ENCODE results near the gene IGFLR1. TPM values are rescaled to one million over a fixed set of nuclear protein-coding genes. Genes with fewer than 3 reads are reported as not detected.

IGFLR1 gene
- total and polyA plus RNA-seq, 2 of the 8 experiments (the other 6 are each of a cell fraction or from before 2014, with no cell fraction given): 8.4 to 28.9 TPM

DNA sequence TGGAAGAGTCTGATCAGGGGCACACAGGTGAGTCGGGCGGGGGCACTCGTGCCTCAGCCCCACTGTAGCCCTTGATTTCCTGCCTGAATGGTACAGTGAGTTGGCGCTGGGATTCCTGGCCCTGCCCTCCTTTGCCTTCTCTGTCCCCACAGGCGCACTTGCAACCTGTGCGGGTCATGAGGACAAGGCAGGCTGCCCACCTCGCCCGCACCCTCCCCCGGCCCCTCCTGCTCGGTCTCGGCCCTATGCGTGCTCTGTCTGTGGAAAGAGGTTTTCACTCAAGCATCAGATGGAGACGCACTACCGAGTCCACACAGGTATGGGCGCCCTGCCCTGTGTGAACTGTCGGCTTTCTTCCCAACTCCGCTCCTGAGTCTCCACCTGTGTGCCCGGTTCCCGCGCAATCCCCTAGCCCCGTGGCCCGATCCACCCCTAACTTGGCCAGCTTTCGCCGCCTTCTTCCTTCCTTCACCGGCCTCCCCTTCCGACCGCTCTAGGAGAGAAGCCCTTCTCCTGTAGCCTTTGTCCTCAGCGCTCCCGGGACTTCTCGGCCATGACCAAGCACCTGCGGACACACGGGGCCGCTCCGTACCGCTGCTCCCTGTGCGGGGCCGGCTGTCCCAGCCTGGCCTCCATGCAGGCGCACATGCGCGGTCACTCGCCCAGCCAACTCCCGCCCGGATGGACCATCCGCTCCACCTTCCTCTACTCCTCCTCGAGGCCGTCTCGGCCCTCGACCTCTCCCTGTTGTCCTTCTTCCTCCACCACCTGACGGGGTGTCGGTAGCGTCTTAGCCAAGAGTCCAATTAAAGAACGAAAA lies 26.1 kb downstream of the IGFLR1 start (continued):
- no peak for TF ChIP-seq POU5F1 (IDR thresholded peaks at IDR 0.05; ENCODE audit: low read depth, low read length)
- TF ChIP-seq, protein P1, sequence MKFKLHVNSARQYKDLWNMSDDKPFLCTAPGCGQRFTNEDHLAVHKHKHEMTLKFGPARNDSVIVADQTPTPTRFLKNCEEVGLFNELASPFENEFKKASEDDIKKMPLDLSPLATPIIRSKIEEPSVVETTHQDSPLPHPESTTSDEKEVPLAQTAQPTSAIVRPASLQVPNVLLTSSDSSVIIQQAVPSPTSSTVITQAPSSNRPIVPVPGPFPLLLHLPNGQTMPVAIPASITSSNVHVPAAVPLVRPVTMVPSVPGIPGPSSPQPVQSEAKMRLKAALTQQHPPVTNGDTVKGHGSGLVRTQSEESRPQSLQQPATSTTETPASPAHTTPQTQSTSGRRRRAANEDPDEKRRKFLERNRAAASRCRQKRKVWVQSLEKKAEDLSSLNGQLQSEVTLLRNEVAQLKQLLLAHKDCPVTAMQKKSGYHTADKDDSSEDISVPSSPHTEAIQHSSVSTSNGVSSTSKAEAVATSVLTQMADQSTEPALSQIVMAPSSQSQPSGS (IDR thresholded peaks at IDR 0.05; ENCODE audit: low read length): no peak
- TF ChIP-seq FOSL1 (IDR thresholded peaks at IDR 0.05; ENCODE audit: insufficient read depth, low read depth, low read length): no peak
- no peak for TF ChIP-seq CBX5 (IDR thresholded peaks at IDR 0.05; ENCODE audit: low read depth, low read length)
- TF ChIP-seq CEBPB (IDR thresholded peaks at IDR 0.05; ENCODE audit: low read depth, low read length): no peak
- TF ChIP-seq RNF2 (IDR thresholded peaks at IDR 0.05; ENCODE audit: borderline replicate concordance, low read depth, low read length, missing control alignments, poor library complexity, severe bottlenecking): peak; percentile 21
- no peak for TF ChIP-seq SIX5 (IDR thresholded peaks at IDR 0.05; ENCODE audit: low read depth, low read length)
- TF ChIP-seq POLR2AphosphoS5 (IDR thresholded peaks at IDR 0.05; ENCODE audit: low read depth, low read length): peak; percentile 55; the same call in 1 of the 2 replicates
- 0 out of 2 replicates have a peak, but pooled peaks have one; percentile 12 for TF ChIP-seq TAF1 (IDR thresholded peaks at IDR 0.05; ENCODE audit: low read depth, low read length)
- TF ChIP-seq, protein P2, sequence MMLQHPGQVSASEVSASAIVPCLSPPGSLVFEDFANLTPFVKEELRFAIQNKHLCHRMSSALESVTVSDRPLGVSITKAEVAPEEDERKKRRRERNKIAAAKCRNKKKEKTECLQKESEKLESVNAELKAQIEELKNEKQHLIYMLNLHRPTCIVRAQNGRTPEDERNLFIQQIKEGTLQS (IDR thresholded peaks at IDR 0.05; ENCODE audit: insufficient read depth, low read depth, low read length): no peak
- TF ChIP-seq CTBP2 (IDR thresholded peaks at IDR 0.05; ENCODE audit: borderline replicate concordance, insufficient read depth, insufficient read length, low read length): no peak
- TF ChIP-seq SRF (IDR thresholded peaks at IDR 0.05; ENCODE audit: low read depth, low read length): no peak

All from H1 (cell line).